Measurements from ENCODE around the gene MAT1A. TPM values are rescaled to one million over a fixed set of nuclear protein-coding genes. Genes with fewer than 3 reads are reported as not detected.
A peak's percentile ranks its signal among the peaks of the same experiment; 100 is the strongest.
"Not testable (repeated sequence)": the region's sequence is repeated elsewhere in the genome, so short reads cannot be mapped to it uniquely, and the experiment has no call there.

The MAT1A gene
- total RNA-seq, 1 donor from 2014 or later = not detected

DNA sequence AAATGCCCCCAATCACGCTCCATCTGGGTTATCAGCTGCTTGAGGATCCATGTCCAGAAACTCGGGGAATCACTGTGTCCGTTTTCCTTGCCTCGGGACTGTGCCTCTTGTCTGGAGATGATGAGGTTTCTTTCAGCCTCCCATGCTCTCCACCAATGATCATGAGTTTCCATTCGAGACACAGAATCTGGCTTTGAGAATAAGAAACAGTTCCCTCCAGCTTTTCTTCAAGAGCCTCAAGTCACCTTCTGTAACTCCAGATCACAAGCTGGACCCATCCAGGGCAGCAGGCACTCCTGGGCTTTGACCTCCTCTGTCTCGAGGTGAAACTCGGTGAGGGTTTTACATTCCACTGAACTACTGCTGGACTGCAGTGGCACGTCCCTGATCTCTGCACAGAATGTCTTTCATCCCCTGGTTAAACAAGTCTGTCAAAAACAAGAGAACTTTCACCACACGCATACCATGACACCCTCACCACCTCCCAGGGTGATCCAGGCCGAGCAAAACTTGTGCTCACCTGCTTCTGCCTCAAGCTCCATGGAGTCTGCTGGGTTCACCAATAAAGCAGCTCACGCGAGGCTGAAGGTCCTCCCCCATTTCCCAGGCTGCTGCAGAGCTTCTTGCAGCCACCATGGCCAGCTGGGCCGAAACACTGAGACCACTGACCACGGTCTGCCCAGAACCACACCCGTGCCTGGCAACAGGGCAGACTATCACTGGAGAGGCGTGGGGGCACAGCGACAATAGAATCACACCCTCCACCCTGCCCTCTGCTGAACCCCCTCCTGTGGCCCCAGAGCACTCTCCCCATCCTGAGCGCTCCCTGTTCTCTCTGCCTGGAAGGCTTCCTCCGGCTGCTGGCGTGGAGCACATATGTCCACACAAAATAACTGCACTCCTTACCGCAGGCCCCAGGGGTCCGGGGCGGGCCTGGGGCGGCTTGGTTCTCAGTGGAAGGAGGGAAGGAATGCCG, 25.1 kb downstream of the MAT1A start:
- no peak for DNase-seq

DNA sequence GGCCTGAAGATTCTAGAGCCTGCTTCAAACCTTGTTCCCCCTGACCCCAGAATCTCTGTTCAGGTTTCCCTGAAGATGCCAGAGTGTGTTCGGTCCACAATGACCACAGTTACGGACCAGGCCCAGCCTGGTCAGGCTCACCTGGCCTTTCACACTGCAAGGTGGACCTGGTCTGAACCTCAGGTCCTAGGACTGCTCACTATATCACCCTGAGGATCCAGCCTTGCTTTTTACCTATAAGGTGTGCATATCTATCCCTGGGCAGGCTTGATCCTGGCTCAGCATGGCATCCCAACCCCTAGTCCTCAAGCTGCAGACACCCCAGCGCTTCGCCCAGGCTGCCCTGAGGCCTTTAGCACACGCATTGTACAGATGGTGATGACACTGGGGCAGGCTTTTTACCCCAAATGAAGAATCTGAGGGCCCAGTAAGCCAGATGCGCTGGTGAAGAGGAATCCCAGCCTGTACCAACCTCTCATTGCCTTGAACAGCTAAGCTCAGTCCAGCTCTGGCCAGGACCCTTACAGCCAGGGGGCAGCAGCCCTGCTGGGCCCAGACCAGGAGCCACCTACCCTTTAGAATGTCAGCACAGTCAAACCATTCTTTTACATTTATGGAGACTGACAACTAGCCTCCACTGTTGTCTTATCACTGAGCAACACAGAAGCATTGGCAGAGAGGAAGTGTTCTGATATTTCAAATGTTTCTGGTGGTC, 28.0 kb downstream of the MAT1A start:
- DNase-seq = no peak

DNA sequence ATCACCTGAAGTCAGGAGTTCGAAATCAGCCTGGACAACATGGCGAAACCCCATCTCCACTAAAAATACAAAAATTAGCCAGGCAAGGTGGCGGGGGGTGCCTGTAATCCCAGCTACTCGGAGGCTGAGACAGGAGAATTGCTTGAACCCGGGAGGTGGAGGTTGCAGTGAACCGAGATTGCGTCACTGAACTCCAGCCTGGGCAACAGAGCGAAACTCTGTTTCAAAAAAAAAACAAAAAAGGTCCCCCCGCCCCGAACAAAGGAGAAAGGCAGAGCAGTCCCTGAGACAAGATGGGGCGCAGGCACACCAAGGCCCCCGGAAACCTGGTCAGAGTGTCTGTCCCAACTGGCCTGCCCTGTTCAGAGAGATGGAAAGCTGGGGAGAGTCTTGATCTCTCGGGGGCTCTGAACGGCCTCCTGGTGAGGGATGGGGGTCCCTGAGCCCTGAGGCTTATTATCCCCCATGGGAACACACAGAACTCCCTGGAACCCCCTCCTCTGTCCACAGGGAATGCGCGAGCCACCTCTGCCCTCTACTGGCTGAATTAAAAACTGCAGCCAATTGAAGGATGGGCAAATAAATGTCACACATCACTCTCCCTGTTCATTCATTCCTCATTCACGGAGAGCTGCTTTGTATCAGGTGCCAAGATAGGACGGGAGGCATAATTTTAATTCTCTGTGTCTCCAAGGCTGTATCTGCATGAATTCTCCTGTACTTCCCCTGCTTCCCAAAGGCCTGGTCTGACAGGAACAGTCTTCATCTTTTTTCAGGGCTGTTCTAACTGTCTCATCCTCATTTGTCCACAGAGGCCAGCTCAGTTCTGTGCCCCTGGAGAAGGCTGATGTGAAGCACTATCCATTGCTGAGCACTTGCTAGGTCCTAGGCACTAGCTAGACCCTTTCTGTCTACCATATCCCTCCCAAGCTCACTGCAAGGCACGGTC, 28.9 kb downstream of the MAT1A start:
- peak; percentile 60 for DNase-seq

DNA sequence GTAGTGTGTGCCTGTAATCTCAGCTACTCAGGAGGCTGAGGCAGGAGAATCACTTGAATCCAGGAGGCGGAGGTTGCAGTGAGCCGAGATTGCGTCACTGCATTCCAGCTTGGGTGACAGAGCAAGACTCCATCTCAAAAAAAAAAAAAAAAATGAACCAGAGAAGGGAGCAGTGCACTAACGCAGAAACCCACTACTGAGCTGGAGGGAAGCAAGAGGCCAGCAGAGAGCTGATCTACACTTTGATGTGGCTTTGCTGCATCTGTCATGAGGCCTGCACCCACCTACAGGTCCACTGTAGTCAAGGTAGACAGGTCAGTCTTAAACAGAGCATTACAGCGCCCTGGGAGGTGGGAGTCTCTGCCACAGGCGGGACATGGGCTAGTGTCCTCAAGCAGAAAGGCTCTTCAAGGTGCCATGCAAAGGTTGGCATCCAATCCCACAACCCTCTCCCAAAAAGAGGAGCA, 30.0 kb downstream of the MAT1A start:
- DNase-seq = no peak

DNA sequence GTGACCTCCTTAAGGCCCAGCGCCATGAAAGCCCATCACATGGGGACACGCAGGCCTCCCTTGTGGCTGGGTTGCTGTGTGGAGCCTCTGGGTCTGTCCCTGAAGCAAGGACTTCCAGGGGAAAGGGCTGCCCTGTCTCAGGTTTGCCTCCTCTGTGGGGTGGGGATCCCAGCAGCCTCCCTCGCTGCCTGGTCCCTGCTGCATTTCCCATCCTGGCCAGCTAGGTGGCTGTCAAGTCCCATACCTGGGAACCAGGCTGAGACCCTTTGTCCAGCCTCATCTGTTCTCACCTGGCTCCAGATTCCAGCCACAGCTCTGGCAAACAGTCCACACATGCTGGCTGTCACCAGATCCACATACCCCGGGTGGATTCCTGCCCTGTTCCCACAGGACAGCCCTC, 32.7 kb downstream of the MAT1A start:
- DNase-seq = not testable (repeated sequence)

DNA sequence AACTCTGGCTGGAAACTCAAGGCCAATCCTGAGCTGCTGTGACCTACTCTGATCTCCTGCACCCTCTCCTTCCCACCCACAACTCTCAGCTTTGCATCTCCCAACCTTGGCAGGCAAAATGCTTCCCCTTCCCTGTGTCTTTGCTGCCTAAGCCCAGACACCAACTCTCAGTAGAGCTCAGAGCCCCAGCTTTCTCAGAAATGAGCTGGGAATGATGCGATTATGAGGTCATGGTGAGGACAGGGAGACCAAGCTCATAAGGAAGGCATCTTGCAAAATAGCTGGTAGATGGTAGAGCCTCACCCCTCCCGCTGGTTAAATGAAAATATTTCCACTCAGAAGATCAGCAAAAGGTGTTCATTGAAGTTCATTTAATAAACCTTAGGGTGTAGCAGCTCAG, 34.7 kb downstream of the MAT1A start:
- DNase-seq = not testable (repeated sequence)

GRCh38 chr10:80253963-80254271, 35.5 kb downstream of the MAT1A start:
- DNase-seq = not testable (repeated sequence)

DNA sequence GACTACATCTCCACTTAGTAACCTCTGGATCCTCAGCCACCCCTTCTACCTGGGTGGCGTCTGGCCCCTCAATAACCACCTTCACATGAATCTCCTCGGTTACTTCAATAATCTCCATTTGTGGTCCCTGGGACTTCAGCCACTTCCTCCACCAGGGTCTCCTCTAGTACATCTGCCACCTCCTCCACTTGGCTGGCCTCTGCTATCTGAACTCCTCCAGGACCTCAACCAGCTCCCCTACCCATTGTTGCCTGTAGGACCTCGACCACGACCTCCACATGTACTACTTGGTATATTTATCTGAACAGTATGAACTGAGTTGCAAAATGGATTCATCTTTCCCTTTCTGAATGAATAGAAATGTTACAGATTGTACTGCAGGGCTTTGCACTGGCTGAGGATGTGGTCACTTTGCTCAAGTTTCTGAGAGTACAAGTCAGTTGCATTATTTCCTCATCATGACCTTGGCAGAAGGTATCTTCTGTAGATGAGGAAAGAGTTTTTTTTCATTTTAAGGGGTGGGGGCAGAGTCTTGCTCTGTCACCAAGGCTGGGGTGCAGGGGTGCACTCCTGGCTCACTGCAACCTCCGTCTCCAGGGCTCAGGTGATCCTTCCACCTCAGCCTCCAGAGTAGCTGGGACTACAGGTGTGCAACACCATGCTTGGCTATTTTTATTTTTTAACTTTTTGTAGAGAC, 36.0 kb downstream of the MAT1A start:
- DNase-seq = no peak

DNA sequence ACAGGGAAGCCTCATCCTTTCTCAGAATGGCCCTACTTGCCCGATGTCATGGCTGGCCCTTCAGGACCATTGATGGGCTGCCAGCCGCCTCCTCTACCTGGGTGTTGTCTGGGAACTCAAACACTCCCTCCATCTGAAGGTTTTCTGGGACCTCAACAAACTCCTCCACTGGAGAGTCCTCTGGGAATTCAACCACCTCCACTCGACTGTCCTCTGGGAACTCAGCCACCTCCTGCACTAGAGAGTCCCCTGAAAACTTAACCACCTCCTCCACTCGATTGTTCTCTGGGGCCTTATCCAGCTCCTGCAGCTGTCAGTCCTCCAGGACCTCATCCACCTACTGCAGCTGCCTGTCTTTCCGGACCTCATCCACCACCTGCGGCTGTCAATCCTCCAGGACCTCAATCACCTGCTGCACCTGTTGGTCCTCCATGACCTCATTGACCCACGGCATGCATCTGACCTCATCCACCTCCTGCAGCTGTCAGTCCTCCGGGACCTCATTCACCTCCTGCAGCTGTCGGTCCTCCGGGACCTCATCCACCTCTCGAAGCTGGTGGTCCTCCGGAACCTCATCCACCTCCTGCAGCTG, 37.1 kb downstream of the MAT1A start:
- DNase-seq = no peak

DNA sequence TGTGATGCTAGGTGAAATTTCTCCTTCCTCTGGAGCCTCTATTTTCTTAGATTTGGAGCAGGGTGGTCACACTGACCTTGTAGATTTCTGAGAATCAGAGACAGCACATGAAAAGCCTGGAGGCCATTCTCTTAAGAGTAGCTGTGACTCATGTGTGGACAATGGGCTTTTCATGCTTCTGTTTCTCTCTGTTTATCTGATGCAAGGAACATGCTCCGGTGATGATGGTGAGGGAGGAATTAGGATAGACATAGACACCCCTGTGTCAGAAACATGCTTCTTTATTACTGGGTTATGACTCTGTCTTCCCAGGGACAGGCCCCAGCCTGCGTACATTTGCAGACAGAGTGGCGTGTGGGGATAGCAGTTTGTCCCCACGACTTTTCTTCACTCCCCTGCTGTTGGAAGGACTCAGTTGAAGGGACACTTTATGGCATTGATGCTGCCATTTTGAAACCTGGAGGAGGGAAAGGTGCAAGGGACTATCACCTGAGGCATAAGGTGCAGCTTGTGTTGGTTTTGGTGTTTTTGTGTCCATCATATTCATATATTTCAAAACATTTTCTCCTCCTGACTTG, 37.7 kb downstream of the MAT1A start:
- DNase-seq = not testable (repeated sequence)

- DNase-seq = not testable (repeated sequence)
Measured at GRCh38 chr10:80250399-80250798, 39.1 kb downstream of the MAT1A start.

- DNase-seq = not testable (repeated sequence)
Measured at GRCh38 chr10:80249906-80250305, 39.6 kb downstream of the MAT1A start.

DNA sequence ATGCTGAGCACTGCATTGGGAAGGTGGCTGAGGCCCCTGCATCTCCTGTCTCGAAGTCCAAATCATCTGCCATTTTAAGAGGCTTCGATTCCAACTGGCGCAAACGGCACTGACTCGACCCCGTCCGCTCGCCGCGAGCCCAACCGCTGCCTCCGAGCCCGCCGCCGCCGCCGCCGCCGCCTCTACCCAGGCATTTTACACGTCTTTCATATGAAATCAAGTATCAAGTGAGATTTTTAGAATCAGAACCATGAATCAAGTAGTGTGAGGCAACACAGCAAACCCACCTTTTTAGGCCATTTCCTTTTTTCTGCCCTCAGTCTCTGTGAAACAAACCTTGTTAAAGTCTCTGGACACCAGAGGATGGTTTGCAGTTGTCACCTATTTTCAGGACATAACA, 41.8 kb downstream of the MAT1A start:
- DNase-seq = not testable (repeated sequence)

- DNase-seq = not testable (repeated sequence)
Measured at GRCh38 chr10:80244371-80244770, 45.1 kb downstream of the MAT1A start.

- not testable (repeated sequence) for DNase-seq
Measured at GRCh38 chr10:80242341-80242740, 47.1 kb downstream of the MAT1A start.

DNA sequence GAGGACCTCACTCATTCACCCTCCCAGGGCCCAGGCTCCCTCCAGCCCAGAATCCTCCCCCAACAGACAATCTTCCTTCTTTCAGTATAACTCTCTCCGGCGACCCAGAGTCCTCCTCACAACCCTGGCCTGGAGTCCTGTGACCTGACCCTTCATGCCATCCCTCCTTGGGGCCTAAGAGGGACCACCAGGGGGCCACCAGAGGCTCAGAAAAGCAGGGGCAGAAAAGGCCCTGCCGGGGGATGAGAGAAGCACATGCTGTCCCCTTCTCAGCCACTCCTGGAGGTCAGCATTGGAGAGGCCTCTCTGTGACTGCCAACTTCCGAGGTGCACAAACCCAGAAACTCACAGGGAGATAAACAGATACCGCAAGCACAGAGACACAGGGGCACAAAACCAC, 53.0 kb downstream of the MAT1A start:
- not testable (repeated sequence) for DNase-seq

DNA sequence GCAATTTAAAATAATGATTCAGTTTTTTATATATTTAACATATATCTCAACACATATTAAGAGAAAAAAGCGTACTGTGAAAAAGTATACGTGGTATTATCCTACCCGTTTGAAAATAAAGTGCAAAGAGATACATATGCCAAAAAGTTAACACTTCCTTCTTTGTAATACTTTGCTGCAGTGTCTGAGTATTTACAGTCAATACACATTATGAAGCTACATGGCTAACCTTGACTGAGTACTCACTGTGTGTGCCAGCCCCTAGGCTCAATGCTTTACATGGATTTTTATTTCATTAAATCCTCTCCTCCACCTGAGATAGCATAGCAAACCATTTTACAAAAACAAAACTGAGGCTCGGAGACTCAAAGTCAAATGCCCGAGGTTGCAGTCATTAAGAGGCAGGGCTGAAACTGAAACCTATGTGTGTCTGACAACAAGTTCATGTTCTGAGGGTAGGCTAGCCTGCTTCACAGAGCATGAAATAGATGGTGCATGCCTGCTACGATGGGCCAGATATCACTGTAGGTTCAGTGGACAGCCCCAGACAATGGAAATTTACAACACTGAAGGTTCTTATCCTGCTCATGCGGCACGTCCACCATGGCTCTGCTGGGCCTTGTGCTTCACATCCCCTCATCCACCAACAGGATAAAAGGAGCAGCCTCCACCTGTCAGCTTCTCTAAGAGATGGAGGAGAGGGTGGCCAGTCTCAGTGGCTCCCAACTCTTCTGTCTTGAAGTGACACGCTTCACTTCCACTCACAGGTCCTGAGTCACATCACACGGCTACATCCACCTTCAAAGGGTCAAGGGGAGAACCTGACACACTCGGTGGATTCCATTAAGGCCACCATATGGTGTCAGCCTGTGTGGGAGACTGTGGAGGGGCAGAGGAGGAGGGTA, 54.9 kb downstream of the MAT1A start:
- DNase-seq = not testable (repeated sequence)

GRCh38 chr10:80233871-80234270, 55.6 kb downstream of the MAT1A start:
- not testable (repeated sequence) for DNase-seq

GRCh38 chr10:80226723-80227122, 62.7 kb downstream of the MAT1A start:
- DNase-seq = not testable (repeated sequence)

DNA sequence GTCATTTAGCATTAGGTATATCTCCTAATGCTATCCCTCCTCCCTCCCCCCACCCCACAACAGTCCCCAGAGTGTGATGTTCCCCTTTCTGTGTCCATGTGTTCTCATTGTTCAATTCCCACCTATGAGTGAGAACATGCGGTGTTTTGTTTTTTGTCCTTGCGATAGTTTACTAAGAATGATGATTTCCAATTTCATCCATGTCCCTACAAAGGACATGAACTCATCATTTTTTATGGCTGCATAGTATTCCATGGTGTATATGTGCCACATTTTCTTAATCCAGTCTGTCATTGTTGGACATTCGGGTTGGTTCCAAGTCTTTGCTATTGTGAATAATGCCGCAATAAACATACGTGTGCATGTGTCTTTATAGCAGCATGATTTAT, 66.4 kb downstream of the MAT1A start:
- not testable (repeated sequence) for DNase-seq
